ENCODE data around the gene OR5H6. TPM values are rescaled to one million over a fixed set of nuclear protein-coding genes. Genes with fewer than 3 reads are reported as not detected.
"Not testable (repeated sequence)": the region's sequence is repeated elsewhere in the genome, so short reads cannot be mapped to it uniquely, and the experiment has no call there.

The OR5H6 gene
- not detected for polyA plus RNA-seq (ENCODE audit: insufficient read length in 3 of 3)

GRCh38 chr3:98263944-98264343, at the start of gene OR5H6:
TSS of gene OR5H6 (plus strand) at chr3:98264244. CDS start at chr3:98264333, 89 bp downstream.
- DNase-seq (ENCODE audit: low read depth in 3 of 3, low spot score in 2 of 3), result no peak

GRCh38 chr3:98215051-98215450, 49.0 kb upstream of the OR5H6 start:
- no peak for DNase-seq (ENCODE audit: low read depth in 3 of 3, low spot score in 2 of 3)

GRCh38 chr3:98223907-98224672, 40.0 kb upstream of the OR5H6 start:
- DNase-seq (ENCODE audit: low read depth in 3 of 3, low spot score in 2 of 3), result no peak

GRCh38 chr3:98232489-98232888, 31.6 kb upstream of the OR5H6 start:
- DNase-seq (ENCODE audit: low read depth in 3 of 3, low spot score in 2 of 3), result no peak

- no peak for DNase-seq (ENCODE audit: low read depth in 3 of 3, low spot score in 2 of 3)
Observed at GRCh38 chr3:98233468-98233867, 30.6 kb upstream of the OR5H6 start.

- DNase-seq (ENCODE audit: low read depth in 3 of 3, low spot score in 2 of 3), result no peak
Observed at GRCh38 chr3:98240131-98240530, 23.9 kb upstream of the OR5H6 start.

- DNase-seq (ENCODE audit: low read depth in 3 of 3, low spot score in 2 of 3), result no peak
Observed at GRCh38 chr3:98242155-98242554, 21.9 kb upstream of the OR5H6 start.

GRCh38 chr3:98243843-98244242, 20.2 kb upstream of the OR5H6 start:
- DNase-seq (ENCODE audit: low read depth in 3 of 3, low spot score in 2 of 3), result no peak

GRCh38 chr3:98246142-98246541, 17.9 kb upstream of the OR5H6 start:
- no peak for DNase-seq (ENCODE audit: low read depth in 3 of 3, low spot score in 2 of 3)

GRCh38 chr3:98256026-98256425, 8.0 kb upstream of the OR5H6 start:
- DNase-seq (ENCODE audit: low read depth in 3 of 3, low spot score in 2 of 3), result not testable (repeated sequence)

- DNase-seq (ENCODE audit: low read depth in 3 of 3, low spot score in 2 of 3), result no peak
Observed at GRCh38 chr3:98259707-98260106, 4.3 kb upstream of the OR5H6 start.

GRCh38 chr3:98262046-98262445, 2.0 kb upstream of the OR5H6 start:
- DNase-seq (ENCODE audit: low read depth in 3 of 3, low spot score in 2 of 3), result no peak

GRCh38 chr3:98269846-98270245, 5.8 kb downstream of the OR5H6 start:
- no peak for DNase-seq (ENCODE audit: low read depth in 3 of 3, low spot score in 2 of 3)

GRCh38 chr3:98272126-98272525, 8.1 kb downstream of the OR5H6 start:
- DNase-seq (ENCODE audit: low read depth in 3 of 3, low spot score in 2 of 3), result no peak

GRCh38 chr3:98274914-98275313, 10.9 kb downstream of the OR5H6 start:
- DNase-seq (ENCODE audit: low read depth in 3 of 3, low spot score in 2 of 3), result no peak

GRCh38 chr3:98282205-98282604, 18.2 kb downstream of the OR5H6 start, which contains the start of gene OR5H2:
TSS of gene OR5H2 (plus strand) at chr3:98282505. CDS start at chr3:98282903, 398 bp downstream.
- DNase-seq (ENCODE audit: low read depth in 3 of 3, low spot score in 2 of 3), result no peak

- DNase-seq (ENCODE audit: low read depth in 3 of 3, low spot score in 2 of 3), result no peak
Observed at GRCh38 chr3:98290916-98291315, 26.9 kb downstream of the OR5H6 start.

- DNase-seq (ENCODE audit: low read depth in 3 of 3, low spot score in 2 of 3), result no peak
Observed at GRCh38 chr3:98291332-98291957, 27.4 kb downstream of the OR5H6 start.

Measured in right renal cortex interstitium (tissue), 3 donors.